Endothelial cell of umbilical vein (primary cell): ENCODE results near the gene FIGNL2.

Source experiments
- CTCF ChIP-seq, 2 donors: IDR thresholded peaks; 1 replicate in 1 of 2; 2 replicates in 1 of 2; pipeline ENCODE4 v1.5.1; 2011; ENCODE audit warnings: low read length in 2 of 2, mild to moderate bottlenecking in 2 of 2, moderate library complexity in 2 of 2, control low read depth in 1 of 2, inconsistent platforms in 1 of 2, low read depth in 1 of 2; ENCODE audit not compliant: insufficient read depth in 1 of 2; ENCODE audit errors: extremely low read depth in 1 of 2
- MAX ChIP-seq: IDR thresholded peaks from 2 replicates; pipeline ENCODE4 v1.6.1; 2011; ENCODE audit not compliant: insufficient read depth, insufficient read length
- POLR2AphosphoS5 ChIP-seq: IDR thresholded peaks from 2 replicates; pipeline ENCODE4 v1.6.1; 2012; ENCODE audit warnings: low read depth, mild to moderate bottlenecking, control low read depth, low read length, moderate library complexity; ENCODE audit not compliant: insufficient read depth

- TF ChIP-seq CTCF (IDR thresholded peaks at IDR 0.05; ENCODE audit: extremely low read depth in 1 of 2, insufficient read depth in 1 of 2, low read depth in 1 of 2, low read length in 2 of 2) (no peak), POLR2AphosphoS5 (no peak), MAX (no peak)
These were observed 71.1 kb downstream of the FIGNL2 start for GRCh38 chr12:51777457-51777856.
